T-helper 1 cell (primary cell): ENCODE results near the gene BCAS4.
"Not testable (repeated sequence)": the region's sequence is repeated elsewhere in the genome, so short reads cannot be mapped to it uniquely, and the experiment has no call there.

ENCODE experiments used
- DNase-seq, 5 donors: peaks; one replicate each; pipeline ENCODE4 v3.0.0-alpha.2; 2012 to 2020

The BCAS4 gene

DNA sequence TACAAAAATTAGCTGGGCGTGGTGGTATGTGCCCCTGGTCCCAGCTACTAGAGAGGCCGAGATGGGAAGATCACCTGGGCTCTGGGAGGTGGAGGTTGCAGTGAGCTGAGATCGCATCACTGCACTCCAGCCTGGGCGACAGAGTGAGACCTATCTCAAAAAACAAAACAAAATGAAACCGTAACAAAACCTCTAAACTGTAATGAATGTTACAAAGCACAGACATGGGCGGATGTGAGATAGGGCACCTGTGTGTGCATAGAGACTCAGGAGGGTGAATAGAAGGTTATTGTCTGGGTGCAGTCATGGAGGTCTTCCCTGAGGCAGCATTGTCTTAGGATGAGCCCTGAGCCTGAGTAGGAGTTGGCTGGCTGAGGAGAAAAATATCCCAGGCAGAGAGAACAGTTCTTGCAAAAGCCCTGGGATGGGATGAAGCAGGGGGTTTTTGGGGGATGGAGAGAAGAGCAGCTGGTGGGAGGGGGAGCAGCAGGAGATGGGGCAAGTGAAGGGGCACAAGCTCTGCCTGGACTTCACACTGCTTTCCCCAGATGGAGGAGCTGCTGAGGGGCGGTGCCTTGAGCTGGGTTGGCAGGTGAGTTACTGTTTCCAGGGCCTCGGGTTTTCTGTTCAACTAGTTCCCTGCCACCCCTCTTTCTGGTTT, 5.2 kb downstream of the BCAS4 start:
- DNase-seq: no peak

DNA sequence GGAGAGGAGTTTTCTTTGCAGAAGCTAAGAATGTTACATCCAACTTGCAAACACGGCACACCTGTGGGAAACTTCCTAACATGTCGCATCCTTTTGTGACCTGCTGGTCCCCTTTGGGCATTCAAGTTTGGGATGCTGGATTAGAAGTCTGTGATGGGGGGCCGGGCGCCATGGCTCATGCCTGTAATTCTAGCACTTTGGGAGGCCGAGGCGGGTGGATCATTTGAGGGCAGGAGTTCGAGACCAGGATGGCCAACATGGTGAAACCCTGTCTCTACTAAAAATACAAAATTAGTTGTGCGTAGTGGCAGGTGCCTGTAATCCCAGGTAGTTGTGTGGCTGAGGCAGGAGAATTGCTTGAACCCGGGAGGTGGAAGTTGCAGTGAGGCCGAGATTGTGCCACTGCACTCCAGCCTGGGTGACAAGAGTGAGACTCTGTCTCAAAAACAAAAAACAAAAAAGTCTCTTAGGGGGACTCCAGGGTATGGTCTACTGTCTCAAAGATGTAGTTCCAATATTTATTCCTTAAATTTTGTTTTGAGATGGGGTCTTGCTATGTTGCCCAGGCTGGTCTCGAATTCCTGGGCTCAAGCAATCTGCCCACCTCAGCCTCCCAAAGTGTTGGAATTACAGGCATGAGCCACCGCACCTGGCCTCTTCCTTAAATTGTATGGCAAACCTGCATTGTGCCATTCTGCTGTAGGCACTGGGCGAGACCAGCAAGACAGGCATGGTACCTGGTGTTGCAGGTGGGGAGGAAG, 6.3 kb downstream of the BCAS4 start:
- DNase-seq: not testable (repeated sequence)

DNA sequence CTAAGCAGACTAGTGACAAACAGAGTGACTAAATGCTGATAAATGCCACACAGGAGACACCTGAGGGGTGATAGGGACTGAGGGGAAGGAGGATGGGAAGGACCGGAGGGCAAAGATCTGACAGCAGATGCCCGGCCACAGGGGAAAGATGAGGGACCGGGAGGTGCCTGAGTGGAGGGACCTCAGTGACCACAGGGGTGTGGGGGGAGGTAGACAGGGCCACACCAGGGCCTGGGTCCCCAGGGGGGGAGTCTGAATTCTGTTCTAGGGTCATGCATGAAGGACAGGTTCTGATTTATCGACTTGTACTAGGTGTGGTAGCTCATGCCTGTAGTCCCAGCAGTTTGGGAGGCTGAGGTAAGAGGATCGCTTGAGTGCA, 6.9 kb downstream of the BCAS4 start:
- no peak for DNase-seq

DNA sequence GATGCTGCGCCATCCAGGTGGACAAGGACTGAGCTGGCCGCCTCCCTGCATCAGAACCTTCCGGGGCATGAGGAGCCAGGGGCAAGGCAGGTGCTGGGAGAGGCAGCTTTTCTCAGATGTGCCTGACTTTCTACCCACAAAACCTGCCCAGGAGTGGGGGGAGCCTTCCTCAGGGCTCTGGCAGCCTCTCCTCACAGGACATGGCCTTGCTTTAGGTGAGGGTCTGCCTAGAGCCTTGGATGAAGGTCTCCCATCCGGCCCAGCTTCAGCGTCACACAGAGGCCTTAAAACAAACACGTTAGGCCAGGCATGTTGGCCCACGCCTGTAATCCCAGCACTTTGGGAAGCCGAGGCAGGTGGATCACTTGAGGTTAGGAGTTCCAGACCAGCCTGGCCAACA, 7.4 kb downstream of the BCAS4 start:
- no peak for DNase-seq

DNA sequence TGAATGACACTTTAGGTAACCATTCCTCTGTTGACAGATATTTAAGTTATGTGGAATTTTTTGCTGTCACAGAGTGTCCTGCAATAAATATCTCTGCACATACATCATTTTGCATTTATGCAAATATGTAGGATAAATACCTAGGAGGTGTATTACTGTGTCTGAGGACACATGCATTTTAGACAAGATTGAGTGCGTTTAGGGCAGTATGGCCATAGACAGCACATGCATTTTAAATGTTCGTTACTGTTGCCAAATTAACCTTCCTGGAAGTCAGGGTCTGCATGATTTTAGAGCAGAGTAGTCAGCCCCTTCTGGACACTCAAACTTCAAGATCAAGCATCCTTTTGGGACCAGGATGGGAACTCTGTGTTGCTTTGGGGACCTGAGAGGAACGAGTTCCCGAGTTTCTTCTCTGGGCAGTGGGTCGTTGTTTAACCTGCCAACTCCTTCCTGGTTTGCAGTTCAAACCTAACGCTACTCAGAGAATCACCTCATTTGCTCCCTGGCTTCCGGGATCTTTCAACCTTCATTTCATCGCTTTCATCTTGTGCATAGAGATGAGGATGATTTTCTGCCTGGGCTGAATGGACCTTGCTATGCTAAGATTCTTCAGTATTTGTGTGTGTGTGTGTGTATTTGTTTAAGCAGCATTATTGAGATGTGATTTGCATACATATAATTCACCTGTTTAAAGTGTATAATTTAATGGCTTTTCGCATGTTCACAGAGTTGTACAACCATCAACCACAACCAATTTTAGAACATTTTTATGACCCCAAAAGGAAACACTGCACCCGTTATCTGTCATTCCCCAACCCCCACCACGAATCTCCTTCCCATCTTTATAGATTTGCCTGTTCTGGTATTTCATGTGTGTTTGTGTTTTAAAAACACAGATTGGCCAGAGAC, 9.8 kb downstream of the BCAS4 start:
- DNase-seq: peak in 2 of 5 donors; percentile 21 to 41

DNA sequence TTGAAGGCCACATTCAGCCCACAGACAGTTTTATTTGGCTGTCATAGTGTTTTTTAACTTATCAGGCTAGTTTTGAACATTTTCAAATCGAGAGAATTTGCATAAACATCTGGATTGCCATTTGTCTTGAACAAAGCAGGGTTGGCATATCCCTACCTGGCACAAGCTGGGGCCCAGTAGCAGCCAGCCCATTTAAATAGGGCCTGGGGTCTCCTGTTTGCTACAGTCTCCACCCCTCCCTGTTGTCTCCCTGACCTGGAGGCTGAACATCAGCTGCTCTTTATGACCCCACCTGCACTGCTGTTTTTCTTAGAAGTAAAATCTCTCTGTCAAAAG, 10.5 kb downstream of the BCAS4 start:
- DNase-seq: no peak

DNA sequence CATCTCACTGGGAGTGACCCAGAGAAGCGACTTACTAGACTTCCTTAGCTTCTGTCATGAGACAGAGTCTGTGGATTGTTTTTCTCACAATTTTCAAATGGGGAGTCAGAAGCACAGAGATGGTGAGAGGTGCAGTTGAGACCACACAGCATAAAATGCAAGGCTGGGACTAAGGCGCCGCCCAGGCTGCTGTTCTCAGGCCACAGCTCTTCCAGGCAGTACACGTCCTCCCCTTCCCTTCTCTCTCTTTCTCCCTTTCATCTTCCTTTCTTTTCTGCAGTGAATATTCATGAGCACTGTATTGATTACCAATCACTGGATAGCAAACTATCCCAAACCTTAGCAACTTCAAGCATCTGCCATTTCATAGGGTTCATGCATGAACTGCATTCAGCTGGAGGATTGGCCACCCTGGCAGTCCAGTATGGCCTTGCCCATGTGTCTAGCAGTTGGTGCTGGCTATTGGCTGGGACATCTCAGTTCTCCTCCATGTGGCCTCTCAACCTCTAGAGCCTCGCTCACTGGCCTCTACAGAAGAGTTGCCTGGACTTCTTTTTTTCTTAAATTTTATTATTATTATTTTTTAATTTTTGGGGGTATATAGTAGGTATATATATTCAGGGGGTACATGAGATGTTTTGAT, 11.4 kb downstream of the BCAS4 start:
- no peak for DNase-seq

DNA sequence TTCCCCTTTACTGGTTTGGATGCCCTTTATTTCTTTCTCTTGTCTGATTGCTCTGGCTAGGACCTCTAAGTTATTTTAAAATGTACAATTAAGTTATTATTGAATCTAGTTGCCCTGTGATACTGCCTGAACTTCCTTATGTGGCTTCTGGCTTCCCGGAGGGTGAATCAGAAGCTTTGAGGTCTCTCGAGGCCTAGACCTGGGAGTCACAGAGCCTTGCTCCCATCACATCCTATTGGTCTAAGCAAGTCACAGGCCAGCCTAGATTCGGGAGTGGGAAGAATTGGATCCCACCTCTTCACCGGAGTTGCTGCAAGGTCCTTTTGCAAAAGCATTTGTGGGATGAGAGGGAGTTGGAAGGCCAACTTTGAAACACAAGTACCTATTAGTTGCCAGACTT, 15.2 kb downstream of the BCAS4 start:
- DNase-seq: no peak

DNA sequence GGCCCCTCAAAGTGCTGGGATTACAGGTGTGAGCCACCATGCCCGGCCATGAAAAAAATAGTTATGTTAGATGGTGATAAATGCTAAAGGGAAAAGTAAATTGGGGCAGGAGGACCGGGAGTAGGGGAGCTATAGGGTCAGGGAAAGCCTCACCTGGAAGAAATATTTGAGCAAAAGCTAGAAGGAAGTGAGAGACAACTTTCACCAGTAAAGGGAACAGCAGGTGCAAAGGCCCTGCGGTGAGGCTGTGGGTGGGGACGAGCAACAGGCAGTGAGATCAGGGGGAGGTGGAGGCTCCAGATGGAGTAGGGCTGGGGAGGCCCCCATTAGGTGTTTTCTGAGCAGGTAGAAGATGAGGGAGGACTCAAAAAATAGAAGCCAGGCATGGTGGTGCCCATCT, 16.0 kb downstream of the BCAS4 start:
- DNase-seq: no peak

DNA sequence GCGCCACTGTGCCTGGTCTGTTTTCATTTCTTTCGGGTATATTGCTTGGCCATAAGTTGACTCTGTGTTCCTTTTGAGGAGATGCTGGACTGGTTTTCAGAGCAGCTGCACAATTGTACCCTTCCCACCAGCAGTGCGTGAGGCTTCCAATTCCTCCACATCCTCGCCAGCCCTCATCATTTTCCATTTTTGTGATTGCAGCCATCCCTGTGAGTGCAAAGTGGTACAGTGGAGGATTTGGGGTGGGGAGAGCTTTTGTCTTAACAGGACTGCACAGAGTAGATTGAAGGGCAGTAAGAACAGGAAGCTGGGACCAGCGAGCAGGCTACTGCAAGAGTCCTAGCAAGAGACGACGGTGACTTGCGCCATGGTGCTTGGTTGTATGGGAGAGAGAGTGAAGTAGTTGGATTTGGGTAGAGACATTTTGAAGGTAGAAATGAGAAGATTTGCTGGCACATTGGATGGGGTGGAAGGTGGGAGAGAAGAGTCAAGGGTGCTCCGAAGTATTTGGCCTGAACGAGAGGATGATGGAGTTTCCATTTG, 18.3 kb downstream of the BCAS4 start:
- no peak for DNase-seq

DNA sequence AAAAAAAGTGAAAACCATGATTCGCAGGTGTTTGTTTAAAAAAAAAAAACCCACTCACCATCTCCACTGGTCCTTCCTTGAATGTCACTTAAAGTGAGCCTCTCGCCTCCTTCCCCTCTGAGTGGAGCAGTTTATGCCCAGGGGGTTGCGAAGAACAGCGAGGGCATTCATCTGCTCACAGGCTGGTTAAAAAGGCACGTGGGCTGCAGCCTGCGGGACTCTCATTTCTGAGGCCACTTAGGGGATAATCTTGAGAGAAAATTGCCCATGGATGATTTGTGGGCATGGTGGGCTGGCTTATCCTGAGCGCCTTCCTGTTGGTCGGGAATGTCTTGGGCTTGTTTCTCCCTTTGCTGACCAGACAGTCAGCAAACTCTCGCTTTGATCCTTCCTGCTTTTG, 18.9 kb downstream of the BCAS4 start:
- DNase-seq: no peak

DNA sequence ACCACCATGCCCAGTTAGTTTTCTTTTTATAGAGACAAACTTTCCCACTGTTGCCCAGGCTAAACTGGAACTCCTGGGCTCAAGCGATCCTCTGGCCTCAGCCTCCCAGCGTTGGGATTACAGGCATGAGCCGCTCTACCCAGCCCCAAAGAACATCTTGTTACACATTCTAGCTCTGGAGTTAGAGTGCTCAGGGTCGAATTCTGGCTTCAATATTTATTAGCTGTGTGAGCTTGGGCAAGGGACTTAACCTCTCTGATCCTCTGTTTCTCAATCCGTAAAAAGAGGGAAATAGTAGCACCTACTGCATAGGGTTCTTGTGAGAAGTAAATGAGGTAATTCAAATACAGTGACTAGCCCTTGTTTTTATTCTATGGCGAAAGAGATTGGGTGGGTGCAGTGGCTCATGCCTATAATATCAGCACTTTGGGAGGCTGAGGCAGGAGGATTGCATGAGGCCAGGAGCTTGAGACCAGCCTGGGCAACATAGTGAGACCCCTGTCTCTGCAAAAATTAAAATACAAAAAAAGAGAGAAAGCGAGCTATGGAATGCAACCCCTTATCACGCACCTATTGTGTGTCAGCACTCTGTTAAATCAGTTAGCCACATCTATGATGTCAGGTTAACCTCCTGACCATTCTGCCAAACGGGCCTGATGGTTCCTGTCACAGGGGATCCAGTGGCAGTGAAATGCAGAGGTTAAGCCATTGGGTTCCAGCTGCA, 19.7 kb downstream of the BCAS4 start:
- DNase-seq: no peak

DNA sequence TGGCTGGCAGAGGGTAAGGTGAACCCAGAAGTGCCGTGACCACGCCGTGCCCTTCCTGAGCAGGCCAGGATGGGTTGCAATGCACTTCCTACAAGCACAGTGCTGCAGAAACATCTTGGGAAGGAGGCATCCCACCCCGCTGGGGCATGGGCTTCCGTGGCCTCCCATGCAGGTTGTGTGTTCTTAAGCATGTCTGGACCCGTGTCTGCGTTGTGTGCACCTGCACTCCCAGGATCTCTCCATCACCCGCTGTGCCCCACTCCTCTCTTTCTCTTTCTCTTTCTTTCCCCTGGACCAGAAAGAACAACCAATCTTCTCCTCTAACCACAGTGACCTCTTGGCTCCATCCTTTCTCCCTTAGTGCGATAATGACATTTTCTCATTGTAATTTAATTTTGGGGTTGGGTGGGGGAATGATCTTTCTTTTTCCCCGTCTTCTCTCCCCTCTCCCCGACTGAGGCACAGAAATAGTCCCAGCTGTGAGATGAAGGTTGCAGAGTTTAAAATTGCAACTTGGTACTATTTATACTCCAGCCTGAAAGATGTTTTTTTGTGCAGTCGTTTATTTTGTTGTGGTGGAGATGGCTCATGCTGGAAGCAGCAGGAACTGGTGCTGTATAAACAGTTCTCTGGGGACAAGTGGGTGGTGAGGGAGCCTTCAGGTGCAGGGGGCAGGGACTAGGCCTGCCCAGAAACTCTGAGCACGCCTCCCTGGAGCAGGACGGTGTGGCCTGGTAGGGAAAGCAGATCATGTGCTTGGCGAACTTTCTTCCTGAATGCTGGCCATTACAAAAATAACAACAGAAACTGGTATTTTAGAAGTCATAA, 20.5 kb downstream of the BCAS4 start:
- no peak for DNase-seq

DNA sequence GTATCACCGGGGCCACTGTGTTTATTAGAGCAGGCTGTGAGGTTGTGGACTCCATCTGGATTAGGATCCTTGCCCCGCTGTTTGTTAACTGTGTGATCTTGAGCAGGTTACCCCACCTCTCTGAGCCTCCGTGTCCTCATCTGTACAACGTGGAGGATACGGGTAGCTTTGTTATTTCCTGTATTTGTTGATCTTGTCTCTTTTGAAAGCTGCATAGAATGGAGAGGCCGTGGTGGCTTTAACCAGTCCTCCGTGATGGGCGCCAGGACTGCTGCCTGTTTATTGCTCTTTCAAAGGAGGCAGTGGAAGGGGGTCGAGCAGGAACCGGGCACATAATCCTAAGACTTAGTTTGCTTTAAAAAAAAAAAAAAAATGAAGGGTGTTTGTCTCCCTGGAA, 22.9 kb downstream of the BCAS4 start:
- no peak for DNase-seq

DNA sequence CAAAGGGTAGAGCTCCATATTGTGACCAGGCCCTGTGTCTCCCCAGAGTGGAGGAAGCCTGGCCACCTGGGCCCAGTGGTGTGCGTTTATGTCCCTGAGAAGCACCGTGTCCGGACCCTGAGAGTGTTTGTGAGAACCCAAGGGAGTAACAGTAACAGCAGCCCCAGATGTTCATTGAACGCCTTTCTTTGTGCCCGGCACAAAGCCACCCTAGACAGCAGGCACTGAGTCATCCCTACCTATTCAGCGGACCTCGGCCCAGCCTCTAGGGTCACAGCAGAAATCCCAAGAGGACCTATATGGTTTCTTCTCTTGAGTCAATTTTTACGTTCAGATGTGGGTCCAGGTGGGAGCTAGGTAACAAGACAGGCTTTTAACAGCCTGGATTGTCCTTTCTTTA, 24.5 kb downstream of the BCAS4 start:
- no peak for DNase-seq

DNA sequence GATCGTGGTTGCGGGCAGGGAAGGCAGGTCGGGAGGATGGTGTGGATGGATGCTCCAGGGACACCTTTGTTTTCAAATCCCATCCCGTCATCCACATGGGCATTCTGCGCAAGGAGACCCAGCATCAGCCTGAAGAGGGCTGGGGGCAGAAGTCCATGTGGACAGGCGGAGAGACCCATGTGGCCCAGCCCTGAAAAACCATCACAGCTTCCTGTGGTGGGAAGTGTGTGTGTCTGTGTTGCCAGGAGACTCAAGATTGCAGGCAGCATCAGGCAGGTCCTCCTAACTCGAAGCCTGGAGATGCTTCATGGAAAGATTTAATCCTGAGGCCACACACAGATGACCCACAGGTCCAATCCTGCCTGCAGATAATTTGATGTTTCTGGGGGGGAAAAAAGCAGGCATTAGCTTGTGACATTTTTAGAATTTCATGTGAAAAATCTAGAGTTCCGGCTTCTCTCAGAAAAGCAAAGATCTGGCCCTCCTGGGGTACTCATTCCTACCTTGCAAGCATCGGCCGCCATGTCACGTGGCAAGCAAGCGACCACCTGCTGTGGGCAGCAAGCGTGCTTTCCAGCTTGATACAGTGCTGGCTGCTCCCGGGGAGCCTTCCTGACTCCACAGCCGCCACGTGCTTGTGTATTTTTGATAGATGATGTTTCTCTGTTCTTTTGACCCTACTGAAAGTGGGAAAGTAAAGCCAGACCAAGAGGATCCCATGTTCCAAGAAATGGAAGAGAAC, 25.8 kb downstream of the BCAS4 start:
- DNase-seq: no peak

DNA sequence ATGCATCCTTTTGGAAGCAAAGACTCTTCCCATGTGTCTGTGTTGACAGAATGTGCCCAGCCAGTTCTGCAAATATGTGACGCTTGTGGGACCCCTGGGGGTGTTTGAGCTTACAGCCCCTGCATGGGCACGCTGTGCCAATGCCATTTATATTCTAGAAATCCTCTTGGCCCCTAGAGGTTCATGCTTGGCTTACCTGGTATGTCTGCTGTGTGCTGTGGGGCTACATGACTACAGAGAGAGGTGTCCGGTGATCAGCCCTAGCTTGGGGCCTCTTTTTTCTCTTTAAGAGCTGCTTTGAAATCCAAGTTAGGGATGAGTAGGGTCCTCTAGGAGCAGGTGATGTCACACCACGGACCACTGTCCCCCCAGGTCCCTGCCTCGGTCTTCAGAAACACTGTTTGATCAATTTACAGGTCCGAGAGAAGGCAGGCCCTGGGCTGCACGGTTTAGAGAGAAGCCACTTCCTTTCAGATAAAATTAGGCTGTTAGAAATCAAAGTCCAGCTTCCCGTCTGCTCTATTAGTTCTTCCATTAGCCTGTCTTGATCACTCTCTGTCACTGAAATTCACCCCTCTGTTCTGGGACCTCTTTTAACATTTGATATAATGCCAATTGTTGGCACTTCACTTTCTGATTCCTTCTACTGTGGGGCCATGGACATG, 26.5 kb downstream of the BCAS4 start:
- no peak for DNase-seq

DNA sequence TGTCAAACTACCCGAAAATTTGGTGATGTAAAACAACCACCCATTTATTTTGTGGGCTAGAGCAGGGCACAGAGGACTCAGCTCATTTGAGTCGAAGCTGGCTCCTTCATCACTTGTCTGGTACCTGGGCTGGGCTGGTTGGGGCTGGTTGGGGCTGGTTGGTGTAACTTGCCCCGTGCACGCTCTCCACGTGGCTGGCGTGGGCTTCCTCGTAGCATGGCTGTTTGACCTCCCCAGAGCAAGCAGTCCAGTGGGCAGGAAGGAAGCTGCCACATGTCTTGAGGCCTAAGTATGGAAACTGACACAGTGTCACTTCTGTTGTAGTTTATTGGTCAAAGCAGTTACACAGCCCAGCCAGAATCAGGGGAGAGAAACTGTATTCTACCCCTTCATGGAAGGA, 27.1 kb downstream of the BCAS4 start:
- no peak for DNase-seq

DNA sequence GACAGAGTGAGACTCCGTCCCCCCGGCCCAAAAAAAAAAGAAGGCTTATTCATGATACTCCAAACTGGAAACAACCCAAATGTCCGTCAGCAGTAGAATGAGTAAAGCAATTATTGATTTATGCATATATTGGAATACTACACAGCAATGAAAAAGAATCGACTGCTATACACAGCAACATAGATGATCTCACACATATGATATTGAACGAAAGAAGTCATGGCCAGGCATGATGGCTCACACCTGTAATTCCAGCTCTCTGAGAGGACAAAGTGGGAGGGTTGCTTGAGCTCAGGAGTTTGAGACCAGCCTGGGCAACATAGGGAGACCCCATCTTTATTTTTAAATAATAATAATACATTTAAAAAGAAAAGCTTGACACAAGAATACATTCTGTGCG, 28.5 kb downstream of the BCAS4 start:
- DNase-seq: no peak

DNA sequence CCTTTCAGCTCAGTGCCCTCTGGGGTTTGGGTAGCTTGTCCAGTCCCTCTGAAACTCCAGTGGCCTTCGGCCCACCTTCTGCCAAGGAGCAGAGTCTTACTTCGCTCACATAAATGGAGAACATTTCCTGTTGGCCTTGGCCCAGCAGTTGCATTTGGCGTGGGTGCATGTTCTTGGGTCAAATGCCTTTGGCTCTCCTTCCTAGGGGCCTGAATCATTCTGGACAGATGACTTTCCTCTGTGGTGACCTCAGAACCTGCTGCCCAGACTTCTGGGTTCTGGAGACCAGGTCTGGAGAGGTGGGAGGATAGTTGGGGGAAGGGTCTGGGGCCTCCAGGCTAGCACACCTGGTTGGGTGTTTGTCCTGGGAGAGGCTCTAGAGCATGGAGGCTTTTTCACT, 29.3 kb downstream of the BCAS4 start:
- DNase-seq: no peak
